Stimulated activated CD8-positive, alpha-beta memory T cell treated with anti-CD3 and anti-CD28 coated beads, Interleukin-7, amount 100 ng/mL, for 4 hours (primary cell): ENCODE measurements around the gene TLE4.
"Not testable (repeated sequence)": the region's sequence is repeated elsewhere in the genome, so short reads cannot be mapped to it uniquely, and the experiment has no call there.

ENCODE experiments used
- DNase-seq, 2 donors: peaks; one replicate each; pipeline ENCODE4 v3.0.0-alpha.2; 2020; ENCODE audit warnings: low read depth in 2 of 2

The TLE4 gene

DNA sequence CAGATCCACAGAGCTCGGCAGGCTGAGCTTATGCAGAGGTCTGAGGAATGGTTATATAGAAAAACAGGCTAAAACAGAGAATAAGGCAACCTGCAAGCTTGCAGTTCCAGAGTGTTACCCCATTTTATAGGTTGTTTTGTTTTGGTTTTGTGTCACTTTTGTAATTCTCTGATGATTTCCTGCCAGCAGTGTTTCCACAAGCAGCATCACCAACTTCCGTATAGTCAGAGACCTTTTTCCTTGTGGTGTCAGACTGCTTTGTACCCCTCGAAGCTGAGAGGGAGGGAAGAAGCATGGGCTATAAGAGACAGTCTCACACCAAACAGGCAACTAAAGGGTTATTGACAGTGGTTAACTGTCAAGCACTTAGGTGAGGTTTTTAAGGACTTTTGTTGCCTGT lies 61.8 kb downstream of the TLE4 start:
- DNase-seq = no peak

DNA sequence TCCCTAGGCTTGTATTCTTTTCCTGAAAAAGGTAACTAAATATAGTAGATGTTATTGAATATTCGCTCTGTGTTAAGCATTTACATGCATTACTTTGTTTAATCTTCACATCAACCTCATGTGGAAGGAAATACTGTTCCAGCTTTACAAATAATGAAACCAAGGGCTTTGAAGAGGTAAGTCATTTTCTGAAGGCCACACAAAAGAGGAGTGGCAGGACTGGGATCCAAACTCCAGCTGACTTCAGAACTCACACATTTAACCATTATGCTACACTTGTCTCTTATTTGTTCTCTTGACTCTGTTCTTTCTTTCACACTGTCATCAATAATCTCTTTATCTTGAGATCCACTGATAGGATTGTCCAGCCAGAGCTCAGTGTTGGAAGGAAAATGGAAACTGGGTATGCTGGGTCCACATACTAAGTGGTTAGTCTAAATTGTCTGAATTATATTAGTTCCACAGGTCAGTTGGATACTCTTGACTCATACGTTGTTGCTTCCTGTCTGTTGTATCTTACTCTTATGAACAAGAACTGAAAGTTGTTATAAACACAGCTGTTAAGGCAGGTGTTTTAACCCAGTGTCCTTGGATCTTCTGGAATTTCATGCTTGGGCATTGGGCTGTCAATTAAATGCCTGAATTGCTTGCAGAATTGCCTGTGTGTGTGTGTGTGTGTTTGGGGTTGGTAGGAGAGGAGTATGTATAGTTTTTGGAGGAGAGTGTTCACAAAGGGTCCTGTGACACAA lies 65.6 kb downstream of the TLE4 start:
- DNase-seq = no peak

DNA sequence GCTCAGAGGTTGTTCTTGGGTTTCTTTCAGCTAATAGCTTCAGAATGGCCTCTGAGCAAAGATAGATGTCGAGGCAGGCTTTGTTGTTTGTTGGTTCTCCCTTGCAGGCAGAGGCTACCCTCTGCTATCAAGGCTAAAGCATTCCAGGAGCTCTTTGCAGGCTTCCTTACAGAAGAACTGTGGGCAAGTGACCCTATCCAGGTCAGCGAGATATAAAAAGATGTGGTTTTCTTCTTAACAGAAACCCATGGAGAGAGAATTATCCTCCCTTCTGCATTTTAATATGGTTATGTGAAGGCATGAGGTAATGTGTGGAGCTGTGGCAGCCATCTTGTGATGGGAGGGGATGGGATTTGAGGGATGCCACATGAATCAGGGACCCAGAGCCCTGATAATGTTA lies 67.0 kb downstream of the TLE4 start:
- DNase-seq = no peak

DNA sequence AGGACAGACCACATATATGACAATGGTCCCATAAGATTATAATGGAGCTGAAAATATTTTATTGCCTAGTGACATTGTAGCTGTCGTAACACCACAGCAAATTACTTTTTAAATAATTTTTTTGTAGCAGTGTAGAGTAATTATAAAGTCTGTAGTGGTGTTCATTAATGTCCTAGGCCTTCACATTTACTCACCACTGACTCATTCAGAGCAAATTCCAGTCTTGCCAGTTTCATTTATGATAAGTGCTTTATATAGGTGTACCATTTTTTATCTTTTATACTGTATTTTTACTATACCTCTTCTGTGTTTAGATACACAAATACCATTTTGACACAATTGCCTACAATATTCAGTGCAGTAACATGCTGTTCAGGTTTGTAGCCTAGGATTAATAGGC lies 67.6 kb downstream of the TLE4 start:
- DNase-seq = no peak

DNA sequence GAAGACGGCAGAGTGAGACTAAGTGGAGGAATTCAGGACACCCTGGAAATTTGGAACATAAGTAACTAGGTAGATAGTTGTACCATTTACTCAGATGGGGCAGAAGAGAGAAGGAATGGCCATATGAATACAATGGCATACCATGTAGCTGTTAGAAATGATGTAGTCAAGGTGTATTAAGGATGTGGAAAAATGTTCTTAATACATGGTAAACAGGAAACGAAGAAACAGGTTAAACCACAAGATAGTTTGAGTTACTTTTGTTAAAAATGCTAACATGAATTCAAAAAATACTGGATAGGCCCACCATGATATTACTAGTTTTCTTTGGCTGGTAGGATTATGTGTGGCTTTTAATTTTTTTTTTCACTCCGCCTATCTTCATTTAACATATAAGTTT lies 68.3 kb downstream of the TLE4 start:
- DNase-seq = not testable (repeated sequence)

DNA sequence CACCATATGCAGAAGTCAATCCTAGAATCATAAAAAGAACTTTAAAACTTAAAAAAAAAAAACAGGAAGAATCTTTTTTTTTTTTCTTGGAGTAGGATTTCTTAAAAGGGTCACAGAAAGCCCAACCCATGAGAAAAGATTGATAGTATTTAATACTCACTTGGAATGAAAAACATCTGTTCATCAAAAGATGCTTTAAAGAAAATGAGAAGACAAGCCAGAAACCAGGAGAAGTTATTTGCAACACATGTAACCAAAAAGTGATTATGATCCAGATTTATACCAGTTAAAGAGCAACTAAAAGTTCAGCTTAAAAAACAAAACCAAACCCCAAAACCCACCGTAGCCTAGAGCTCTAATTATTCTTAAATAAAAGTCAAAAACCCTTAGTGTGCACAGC lies 69.3 kb downstream of the TLE4 start:
- no peak for DNase-seq

DNA sequence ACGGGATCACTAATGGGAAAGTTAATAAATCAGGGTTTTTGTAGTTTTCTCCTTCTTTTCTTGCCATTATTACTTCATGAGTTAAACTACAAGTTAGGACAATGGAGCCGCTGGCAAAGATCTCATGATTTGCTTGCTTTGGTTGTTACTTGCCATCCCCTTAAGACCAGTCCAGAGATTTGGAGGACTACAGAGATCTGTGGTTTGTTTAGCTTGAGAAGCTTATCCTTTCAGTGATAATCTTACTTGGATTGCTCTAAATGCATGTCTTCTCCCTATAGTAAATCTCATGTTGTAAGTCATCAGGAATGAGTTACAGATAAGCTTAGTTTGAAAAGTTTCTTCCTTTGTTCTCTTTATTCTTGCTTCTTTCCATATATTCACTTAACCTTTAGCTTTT lies 70.9 kb downstream of the TLE4 start:
- DNase-seq = no peak

DNA sequence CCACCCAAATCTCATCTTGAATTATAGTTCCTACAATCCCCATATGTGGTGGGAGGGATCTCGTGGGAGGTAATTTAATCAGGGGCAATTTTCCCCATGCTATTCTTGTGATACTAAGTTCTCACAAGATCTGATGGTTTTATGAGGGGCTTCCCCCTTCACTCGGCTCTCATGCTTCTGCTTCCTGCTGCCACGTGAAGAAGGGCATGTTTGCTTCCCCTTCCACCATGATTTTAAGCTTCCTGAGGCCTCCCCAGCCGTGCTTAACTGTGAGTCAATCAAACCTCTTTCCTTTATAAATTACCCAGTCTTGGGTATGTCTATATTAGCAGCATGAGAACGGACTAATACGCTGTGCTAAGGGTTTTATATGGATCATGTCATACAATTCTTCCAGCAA lies 72.3 kb downstream of the TLE4 start:
- DNase-seq = no peak

DNA sequence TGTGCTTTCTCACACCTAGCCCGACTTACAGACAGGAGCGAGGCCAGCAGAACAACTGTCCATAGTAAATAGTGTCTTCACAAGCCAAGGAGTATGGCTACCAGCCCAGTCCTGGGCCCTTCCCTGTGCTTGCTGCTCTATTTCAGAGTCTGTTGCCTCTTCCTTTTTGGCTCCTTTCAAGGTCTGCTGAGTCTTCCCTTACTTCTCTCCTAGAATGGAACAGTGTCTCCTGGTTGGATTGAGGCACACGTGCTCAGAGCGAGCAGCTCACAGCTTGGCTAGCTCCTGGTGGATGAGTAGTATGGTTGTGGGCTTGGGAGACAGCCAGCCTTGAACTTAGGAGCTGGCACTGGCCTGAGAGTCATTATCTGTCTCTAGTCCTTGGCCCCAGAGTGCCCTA lies 72.8 kb downstream of the TLE4 start:
- DNase-seq = no peak

DNA sequence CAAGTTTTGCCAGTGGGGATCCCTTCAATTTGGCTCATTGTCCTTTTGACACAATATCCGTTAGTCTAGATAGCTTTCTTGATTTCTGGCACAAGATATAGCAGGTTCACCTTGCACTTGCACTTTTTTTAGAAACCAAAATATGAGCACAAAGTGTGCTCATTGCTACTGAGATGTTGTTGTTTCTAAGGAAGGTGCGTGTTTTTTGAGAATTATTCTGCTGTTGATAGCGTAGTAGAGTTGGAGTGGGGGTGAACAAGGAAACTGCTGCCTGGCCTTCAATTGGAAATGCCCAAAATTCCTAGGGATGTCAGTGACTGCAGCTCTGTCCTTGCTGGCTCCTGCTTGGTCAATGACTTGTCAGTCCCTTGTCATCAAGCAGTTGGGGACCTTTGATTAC lies 73.3 kb downstream of the TLE4 start:
- DNase-seq = no peak

DNA sequence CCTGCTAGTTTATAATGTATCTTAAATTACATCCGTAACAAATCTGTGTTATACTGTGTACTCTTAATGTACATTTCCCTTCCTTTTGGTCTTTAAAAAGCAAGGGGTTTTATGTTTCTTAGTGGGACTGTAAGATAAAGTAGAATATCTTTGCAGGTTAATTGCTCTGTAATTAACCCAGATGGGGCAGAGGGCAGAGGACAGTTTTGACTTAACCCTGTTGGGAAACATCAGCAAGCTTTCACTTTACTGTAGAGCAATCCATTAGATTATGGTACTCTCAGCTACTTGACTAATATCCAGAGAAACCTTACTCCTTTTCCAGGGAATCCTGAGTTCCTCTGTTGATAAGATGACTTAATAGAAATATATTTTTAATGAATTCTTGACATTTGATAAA lies 74.3 kb downstream of the TLE4 start:
- DNase-seq = no peak

DNA sequence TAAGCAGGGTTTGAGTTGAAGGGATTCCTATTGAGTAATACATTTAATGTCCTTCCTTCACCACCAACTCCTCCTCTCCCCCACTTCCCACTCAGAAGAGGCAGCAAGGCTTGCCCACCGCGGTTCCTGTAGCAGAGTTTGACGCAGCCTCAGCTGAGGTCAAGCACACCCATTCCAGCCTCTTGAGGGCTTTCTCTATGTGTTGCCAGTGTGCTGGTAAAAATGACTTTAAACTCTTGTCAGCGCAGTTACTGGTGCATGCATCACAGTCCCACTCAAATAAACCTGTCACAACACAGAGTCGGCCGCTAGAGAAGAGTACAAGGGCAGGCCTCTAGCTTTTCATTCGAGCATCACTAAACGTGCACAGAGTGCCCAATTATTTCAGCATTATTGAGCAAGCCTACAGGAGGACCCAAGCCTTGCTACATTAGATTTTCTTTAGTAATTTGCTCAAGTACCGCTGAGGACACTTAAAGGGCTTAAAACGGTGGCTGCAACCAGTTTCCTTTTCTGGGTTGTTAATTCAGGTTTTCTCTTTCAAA lies 79.6 kb downstream of the TLE4 start:
- DNase-seq = no peak

DNA sequence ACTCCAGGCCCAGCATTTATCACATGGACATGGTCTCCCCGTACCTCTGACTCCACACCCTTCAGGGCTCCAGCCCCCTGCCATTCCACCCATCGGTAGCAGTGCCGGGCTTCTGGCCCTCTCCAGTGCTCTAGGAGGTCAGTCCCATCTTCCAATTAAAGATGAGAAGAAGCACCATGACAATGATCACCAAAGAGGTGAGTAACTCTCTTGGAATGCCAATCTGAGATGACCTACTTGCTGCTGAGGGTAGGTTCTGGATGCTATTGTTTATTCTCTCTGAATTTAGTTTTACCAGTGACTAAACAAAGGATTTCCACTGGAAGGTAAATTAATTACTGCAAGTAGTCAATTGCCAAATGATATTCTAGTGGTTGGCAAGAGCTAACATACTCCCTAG lies 80.8 kb downstream of the TLE4 start:
- DNase-seq = no peak

DNA sequence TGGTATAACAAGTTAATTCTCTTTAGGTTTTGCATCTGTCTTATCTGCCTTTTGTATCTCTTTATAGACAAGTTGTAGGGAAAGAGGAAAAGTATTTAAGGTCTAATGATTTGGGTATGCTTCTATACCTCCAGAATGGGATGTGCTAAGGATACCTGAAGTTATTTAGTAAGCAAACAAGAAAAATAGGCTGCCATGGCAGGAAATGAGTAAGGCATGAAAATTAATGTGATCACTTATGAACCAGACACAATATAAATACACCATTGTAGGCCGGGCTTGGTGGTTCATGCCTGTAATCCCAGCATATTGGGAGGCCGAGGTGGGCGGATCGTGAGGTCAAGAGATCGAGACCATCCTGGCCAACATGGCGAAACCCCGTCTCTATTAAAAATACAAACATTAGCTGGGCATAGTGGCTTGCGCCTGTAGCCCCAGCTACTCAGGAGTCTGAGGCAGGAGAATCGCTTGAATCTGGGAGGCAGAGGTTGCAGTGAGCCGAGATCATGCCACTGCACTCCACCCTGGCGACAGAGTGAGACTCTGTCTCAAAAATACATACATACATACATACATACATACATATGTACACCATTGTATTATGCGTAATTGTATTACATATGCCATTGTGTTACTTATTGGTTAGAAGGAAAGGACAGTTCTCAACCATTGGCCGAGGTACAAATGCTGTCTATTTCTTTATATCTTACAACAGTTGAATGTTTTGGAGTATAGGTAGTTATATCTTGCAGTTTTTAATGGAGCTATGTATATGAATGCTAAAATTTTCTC lies 83.0 kb downstream of the TLE4 start:
- DNase-seq = not testable (repeated sequence)

DNA sequence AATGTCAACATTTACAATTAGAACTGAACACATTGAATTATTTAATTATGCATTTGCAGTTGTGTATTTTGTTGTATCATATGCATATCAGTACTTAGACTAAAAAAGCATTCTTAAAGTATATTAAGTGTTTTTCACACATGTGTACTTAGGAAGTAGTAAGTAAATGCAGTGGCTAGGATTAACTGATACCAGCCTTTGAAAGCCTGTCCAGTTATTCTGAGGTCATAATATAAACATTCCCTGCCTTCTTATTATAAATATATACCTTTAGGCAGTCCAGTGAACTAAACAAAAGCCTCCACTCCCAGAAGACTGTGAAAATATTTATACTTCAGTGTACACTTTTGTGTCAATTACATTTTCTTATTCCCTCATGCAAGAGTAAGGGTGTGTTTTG lies 83.8 kb downstream of the TLE4 start:
- no peak for DNase-seq

DNA sequence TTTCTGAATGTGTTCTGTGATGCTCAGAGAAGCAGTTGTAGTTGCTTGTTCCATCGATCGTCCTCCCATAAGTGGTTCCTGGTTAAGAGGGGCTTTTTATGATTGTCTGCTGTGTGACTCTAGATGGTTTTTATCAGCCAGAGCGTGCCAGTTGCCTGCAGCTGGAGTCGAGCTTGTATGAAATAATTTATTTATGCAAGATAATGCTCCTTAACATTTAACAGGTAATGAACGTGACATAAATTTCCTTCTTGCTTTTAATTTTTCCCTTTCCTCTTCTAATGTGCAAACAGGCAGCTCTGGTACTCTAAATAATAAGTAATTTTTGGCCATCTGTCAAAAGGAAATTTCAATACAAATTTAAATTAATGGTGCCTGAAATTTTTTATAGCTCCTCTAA lies 84.4 kb downstream of the TLE4 start:
- DNase-seq = no peak

DNA sequence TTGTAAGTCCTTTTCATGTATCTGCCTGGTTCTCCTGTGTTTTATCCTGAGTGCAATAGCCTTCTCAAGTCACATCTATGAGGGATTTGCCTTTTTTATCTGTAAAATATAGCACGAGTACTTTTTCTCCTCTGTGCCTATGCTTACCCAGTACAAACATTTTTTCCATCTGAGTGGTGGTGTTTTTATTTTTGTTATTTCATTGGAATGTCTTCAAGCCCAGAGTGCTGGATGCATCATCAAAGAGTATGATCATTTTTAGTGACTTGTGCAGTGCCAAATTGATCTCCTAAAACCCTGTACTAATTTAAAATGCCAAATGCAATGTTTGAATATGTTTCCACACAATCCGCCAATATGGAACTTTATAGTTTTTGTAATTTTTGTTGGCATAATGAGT lies 86.1 kb downstream of the TLE4 start:
- DNase-seq = no peak

DNA sequence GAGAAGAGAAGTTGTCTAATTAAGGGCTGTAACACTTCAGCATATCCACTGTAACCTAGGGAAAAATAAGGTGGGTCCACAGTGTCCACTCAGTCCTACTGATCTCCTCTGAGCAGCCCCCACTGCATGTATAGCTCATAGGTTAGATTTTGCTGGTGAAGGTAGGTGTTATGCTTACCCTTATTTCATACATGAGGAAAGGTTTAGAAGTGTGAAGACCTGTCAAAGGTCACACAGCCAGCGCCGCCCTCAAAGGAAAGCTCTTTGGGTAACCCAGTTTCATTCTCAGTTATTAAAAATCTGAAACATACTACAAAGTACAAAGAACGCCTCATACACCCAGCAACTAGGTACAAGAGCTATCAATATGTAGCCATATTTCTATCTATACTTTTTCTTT lies 87.2 kb downstream of the TLE4 start:
- DNase-seq = no peak

DNA sequence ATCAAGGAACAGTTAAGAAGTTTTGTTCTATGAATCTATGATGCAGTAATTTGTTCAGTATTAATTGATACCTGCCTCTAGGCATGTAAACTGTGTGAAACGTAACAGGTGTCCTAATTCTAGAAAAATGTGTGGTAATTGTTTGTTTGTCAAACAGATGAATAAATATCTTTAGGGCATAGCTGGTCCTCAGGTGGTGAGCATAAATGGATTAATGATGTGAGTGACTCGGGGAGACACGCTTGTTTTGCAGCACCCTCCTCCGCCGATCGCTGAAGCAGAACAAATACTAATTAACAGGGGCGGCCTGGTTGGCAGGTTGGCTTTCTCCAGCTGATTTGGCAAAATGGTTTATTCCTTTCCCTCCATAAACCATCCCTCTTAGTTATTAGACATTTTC lies 88.8 kb downstream of the TLE4 start:
- no peak for DNase-seq

DNA sequence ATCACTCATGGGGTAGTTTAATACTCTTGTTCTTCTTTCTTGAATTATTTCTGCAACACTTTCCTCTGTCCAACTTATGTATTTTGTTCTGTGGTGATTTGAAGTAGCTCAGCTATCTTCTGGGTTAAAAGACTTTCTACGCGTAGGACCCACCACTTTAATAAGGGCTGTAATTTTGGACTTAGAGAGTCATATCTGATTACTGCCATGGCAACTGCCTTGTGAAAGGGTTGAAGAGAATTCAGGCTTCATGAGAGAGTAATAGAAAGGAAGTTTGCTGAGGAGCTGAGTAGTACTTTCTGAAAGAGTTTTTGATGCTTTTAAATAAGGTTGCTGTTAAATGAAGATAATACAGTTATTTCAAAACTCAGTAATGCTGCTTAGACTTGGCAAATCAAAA lies 89.5 kb downstream of the TLE4 start:
- no peak for DNase-seq

DNA sequence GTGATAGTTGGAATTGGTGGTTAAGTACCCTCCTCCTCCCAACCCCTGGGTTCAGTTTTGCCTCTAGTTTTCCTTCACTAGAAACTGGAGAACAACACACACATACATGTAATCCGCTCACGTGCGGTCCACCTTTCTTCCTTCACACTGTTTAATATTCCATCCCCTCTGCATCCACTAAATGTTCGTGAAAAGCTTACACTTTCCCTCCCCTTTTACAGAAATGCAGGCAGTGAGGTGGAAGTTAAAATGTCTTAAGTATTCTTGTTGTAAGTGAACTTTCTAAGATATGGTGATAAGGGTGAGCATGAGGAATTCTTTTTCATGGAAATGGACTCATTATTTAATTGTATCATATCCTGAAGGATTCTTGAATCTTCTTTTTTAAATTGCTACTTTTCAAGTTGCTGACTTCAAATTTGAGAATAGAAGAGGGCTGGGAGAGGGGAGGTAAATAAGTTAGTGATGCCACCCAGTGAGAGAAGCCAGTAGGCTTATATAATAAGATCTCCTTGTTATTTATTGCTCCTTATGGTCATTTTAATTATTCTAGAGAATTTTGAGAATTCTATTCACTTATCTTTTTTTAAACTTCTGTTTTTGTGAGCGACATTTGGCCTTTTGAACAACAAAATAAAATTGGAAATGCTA lies 90.2 kb downstream of the TLE4 start:
- no peak for DNase-seq

DNA sequence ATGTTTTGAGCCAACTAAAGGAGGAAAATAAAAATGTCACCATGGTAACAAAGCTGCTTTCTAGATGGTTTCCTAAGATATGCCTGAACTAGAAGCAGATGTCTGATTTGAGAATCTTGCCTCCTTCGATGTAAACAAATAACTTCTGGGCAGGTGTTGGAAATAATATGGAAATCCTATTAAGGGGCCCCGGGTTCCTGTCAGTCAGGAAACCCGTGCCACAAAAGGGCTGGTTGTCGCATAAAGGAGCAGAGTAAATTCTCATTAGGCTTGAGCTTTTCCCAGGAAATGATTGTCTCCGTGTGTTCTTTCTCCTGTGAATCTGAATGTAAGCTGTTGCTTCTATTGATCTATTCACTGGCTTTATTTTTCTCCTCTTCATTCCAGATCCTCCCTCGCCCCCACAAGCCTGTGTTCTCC lies 90.8 kb downstream of the TLE4 start:
- no peak for DNase-seq

DNA sequence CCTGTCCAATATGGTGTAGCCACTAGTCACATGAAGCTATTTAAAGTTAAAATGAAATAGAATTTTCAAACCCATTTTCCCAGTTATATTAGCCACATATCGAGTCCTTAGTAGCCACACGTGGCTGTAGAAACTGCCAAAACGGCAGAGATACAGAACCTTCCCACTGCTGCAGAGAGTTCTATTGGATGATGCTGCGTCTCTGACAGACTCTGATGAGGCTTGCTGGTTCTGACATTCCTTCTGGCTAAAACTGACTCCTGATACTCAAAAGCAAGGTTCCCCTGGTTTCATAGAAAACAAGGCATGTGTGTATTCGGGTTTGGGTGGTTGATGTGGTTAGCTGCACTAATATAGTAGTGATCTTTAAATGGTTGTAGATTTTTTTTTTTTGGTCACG lies 91.5 kb downstream of the TLE4 start:
- no peak for DNase-seq
